Calu3 (cell line): ENCODE data around the gene ABCC10. TPM values are rescaled to one million over a fixed set of nuclear protein-coding genes. Genes with fewer than 3 reads are reported as not detected.
A peak's percentile ranks its signal among the peaks of the same experiment; 100 is the strongest.

Experiments used
- BruUV-seq: library from RNA; stranded (reverse); fragments of 400-500 nt; replicated peaks from 2 replicates; lab custom pipeline; 2021; lab: Mats Ljungman, UMichigan
- CTCF ChIA-PET: fragments of 300-600 bp; sonication (Branson Sonifier 250); formaldehyde crosslinking; loops from one replicate; lab custom pipeline; 2022; ENCODE audit warnings: antibody characterized with exemption; lab: Charles Lee
- DNase-seq: peaks from one replicate; pipeline ENCODE4 v3.0.0; 2022
- H3K27ac Mint-ChIP-seq: one replicate; pipeline ENCODE4 v1.8.0; 2022; ENCODE audit warnings: mixed read lengths; ENCODE audit not compliant: unreplicated experiment
- H3K27me3 Mint-ChIP-seq: one replicate; pipeline ENCODE4 v1.8.0; 2022; ENCODE audit warnings: mixed read lengths; ENCODE audit not compliant: unreplicated experiment
- H3K36me3 Mint-ChIP-seq: one replicate; pipeline ENCODE4 v1.8.0; 2022; ENCODE audit warnings: mild to moderate bottlenecking, moderate library complexity, mixed read lengths; ENCODE audit not compliant: insufficient read depth, unreplicated experiment
- H3K4me1 Mint-ChIP-seq: one replicate; pipeline ENCODE4 v1.8.0; 2022; ENCODE audit warnings: mild to moderate bottlenecking, low read depth, mixed read lengths; ENCODE audit not compliant: unreplicated experiment
- H3K4me3 Mint-ChIP-seq: one replicate; pipeline ENCODE4 v1.8.0; 2022; ENCODE audit warnings: mild to moderate bottlenecking, low read depth, moderate library complexity, mixed read lengths; ENCODE audit not compliant: unreplicated experiment
- H3K9me3 Mint-ChIP-seq: one replicate; pipeline ENCODE4 v1.8.0; 2022; ENCODE audit warnings: low read depth, mixed read lengths; ENCODE audit not compliant: unreplicated experiment
- intact Hi-C: fragments of 100-400 bp; cut with micrococcal nuclease; formaldehyde crosslinking; loops from one replicate; pipeline ENCODE4 v1.10.0; 2022; ENCODE audit not compliant: unreplicated experiment
- total RNA-seq: library from RNA; stranded (reverse); gene quantifications from 2 replicates; pipeline ENCODE4 v1.2.3, GENCODE V29; 2022
- TF ChIP-seq, protein P1 (sequence below): fragments of 200-600 bp; IDR thresholded peaks from one replicate; pipeline ENCODE4 v1.8.0; 2022; ENCODE audit warnings: antibody characterized with exemption; ENCODE audit not compliant: unreplicated experiment

ABCC10 gene
- total RNA-seq, 1 experiment from 2014 or later: 53.0 TPM

DNA sequence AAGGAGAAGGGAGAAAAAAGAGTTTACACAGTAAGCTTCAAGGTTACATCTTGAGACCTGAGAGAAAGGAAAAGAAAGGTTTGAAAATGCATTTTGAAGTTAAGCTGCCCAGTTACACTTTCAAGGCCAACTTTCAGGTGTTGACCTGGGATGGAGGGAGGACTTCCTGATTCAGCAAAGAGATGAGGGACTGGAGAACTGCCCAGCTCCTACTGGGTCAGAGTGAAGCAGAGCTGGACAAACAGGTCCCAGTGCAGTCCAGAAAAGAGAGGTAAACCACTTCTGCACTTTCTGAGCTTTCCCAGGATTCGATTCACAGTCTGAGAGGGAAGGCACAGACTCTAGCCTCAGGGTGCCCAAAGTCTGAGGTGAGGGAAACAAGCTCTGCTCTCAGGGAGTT, 44.1 kb downstream of the ABCC10 start:
- TF ChIP-seq, protein P1, sequence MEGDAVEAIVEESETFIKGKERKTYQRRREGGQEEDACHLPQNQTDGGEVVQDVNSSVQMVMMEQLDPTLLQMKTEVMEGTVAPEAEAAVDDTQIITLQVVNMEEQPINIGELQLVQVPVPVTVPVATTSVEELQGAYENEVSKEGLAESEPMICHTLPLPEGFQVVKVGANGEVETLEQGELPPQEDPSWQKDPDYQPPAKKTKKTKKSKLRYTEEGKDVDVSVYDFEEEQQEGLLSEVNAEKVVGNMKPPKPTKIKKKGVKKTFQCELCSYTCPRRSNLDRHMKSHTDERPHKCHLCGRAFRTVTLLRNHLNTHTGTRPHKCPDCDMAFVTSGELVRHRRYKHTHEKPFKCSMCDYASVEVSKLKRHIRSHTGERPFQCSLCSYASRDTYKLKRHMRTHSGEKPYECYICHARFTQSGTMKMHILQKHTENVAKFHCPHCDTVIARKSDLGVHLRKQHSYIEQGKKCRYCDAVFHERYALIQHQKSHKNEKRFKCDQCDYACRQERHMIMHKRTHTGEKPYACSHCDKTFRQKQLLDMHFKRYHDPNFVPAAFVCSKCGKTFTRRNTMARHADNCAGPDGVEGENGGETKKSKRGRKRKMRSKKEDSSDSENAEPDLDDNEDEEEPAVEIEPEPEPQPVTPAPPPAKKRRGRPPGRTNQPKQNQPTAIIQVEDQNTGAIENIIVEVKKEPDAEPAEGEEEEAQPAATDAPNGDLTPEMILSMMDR: no peak
- H3K4me1 Mint-ChIP-seq: peaks cover under 1% of the 10 kb centered on the region
- peaks cover 30% of the 10 kb centered on the region for H3K27me3 Mint-ChIP-seq
- intact Hi-C loops: no loop called here
- no peak overlapping the region for H3K27ac Mint-ChIP-seq
- DNase-seq: no peak
- CTCF ChIA-PET: interaction anchor here (0.9 to 1.0 kb wide), 2 partner anchors 11 to 35 kb away, joined by 3 to 4 read pairs; no protein-coding TSS in a partner anchor
- H3K9me3 Mint-ChIP-seq: no peaks in the 10 kb centered on the region
- H3K36me3 Mint-ChIP-seq: no peaks in the 10 kb centered on the region
- BruUV-seq: no TSS peak
- no peak overlapping the region for H3K4me3 Mint-ChIP-seq

DNA sequence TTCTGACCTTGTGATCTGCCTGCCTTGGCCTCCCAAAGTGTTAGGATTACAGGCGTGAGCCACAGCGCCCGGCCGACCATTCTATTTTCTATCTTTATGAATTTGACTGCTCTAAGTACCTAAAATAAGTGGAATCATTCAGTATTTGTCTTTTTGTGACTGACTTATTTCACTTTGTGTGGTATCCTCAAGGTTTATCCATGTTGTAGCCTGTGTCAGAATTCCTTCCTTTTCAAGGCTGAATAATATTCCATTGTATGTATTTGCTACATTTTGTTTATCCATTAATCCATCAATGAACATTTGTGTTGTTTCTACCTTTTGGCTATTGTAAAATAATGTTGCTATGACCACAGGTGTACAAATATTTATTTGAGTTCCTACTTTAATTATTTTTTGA, 45.2 kb downstream of the ABCC10 start:
- intact Hi-C loops: no loop called here
- DNase-seq: no peak
- no TSS peak for BruUV-seq

DNA sequence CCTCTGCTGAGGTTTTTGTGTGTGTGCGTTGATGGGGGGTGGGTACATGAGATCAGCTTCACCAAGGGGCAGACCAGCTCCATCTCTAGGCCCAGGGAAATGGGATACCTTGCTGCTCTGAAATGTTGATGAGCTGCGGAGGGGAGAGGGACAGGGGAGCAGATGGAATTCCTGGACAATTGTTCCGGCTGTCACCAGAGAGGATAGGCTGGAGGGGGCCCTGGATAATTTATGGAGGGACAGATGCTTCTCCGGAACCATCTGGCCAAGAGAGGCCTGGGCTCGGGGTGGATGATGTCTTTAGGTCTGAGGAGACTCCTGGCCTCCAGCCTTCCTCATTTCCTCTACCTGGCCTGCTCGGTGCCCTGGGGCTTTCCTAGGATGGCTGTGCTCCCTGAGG, 48.2 kb downstream of the ABCC10 start:
- H3K4me1 Mint-ChIP-seq: peaks cover 31% of the 10 kb centered on the region
- no TSS peak for BruUV-seq
- no peak for DNase-seq
- TF ChIP-seq, protein P1: no peak
- no peak overlapping the region for H3K4me3 Mint-ChIP-seq
- peaks cover 23% of the 10 kb centered on the region for H3K36me3 Mint-ChIP-seq
- no peaks in the 10 kb centered on the region for H3K27me3 Mint-ChIP-seq
- no peak overlapping the region for H3K27ac Mint-ChIP-seq
- CTCF ChIA-PET: no interaction called here
- intact Hi-C loops: no loop called here
- H3K9me3 Mint-ChIP-seq: no peaks in the 10 kb centered on the region

More for the DNA sequence above, 45.2 kb downstream of the ABCC10 start:
- H3K27ac Mint-ChIP-seq: no peak overlapping the region
- peaks cover 11% of the 10 kb centered on the region for H3K4me1 Mint-ChIP-seq
- no peaks in the 10 kb centered on the region for H3K9me3 Mint-ChIP-seq
- TF ChIP-seq, protein P1: no peak
- no peak overlapping the region for H3K4me3 Mint-ChIP-seq
- H3K36me3 Mint-ChIP-seq: peaks cover 10% of the 10 kb centered on the region
- CTCF ChIA-PET: interaction anchor here (0.7 to 1.0 kb wide), 2 partner anchors 34 to 265 kb away, joined by 3 read pairs; no protein-coding TSS in a partner anchor
- peaks cover 18% of the 10 kb centered on the region for H3K27me3 Mint-ChIP-seq

DNA sequence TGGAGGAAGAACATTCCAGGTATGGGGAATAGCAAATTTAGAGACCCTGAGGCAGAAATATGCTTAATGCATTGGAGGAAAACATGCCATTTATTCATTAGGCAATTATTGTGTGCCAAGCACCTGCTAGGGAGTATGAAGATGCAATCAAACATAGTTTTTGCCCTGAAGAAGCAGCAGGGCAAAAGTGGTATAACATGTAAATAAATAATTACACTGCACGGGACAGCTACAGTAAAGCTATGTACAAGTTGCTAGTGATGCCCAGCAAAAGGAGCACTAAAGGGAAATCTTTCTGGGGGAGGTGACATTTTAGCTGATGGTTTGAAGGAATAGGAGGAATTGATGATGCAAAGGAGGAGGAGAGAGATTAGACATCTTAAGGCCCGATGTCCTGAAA, 49.4 kb downstream of the ABCC10 start:
- no peaks in the 10 kb centered on the region for H3K27me3 Mint-ChIP-seq
- peaks cover 23% of the 10 kb centered on the region for H3K36me3 Mint-ChIP-seq
- peak overlapping the region; percentile 82 for H3K27ac Mint-ChIP-seq
- CTCF ChIA-PET: interaction anchor here (0.6 to 1.4 kb wide), 7 partner anchors 10 to 1951 kb away, joined by 3 to 7 read pairs (median 4); partner anchors contain the start of gene ZNF318
- no peaks in the 10 kb centered on the region for H3K9me3 Mint-ChIP-seq
- TF ChIP-seq, protein P1: no peak
- intact Hi-C loops: no loop called here
- no peak for DNase-seq
- BruUV-seq: no TSS peak
- H3K4me1 Mint-ChIP-seq: peaks cover 40% of the 10 kb centered on the region
- H3K4me3 Mint-ChIP-seq: peak overlapping the region; percentile 90
